Adrenal gland (tissue), 12 donors: ENCODE results near the gene SCAPER. TPM values are rescaled to one million over a fixed set of nuclear protein-coding genes. Genes with fewer than 3 reads are reported as not detected.

Experiments used
- DNase-seq, 7 donors: peaks; one replicate each; pipeline ENCODE4 v3.0.0-alpha.2; 2019 to 2020
- H3K27ac ChIP-seq, 5 donors: fragments of 200-600 bp; sonication (generic) in 4 of 5; 1 replicate in 3 of 5; 2 replicates in 2 of 5; pipeline versions ENCODE4 v1.5.1 to v1.8.0; 2016 to 2020; ENCODE audit warnings: mild to moderate bottlenecking in 1 of 5
- H3K27me3 ChIP-seq: fragments of 200-600 bp; 2 replicates; pipeline ENCODE4 v1.8.0; 2021
- H3K36me3 ChIP-seq, 2 donors: fragments of 200-600 bp; replicated peaks in 1 of 2; 1 replicate in 1 of 2; 2 replicates in 1 of 2; pipeline versions ENCODE4 v1.5.1 to v1.8.0; 2018 to 2022
- H3K4me1 ChIP-seq, 2 donors: fragments of 200-600 bp; replicated peaks in 1 of 2; 1 replicate in 1 of 2; 2 replicates in 1 of 2; pipeline versions ENCODE4 v1.5.1 to v1.8.0; 2018 to 2021
- H3K4me3 ChIP-seq, 4 donors: fragments of 200-600 bp; sonication (generic) in 3 of 4; one replicate each; pipeline ENCODE4 v1.5.1; 2016 to 2018
- H3K9me3 ChIP-seq, 3 donors: fragments of 200-600 bp; sonication (generic) in 1 of 3; replicated peaks in 1 of 3; 1 replicate in 2 of 3; 2 replicates in 1 of 3; pipeline versions ENCODE4 v1.5.1 to v1.8.0; 2016 to 2021
- POLR2A ChIP-seq, 2 donors: fragments of 450-650 bp; IDR thresholded peaks; one replicate each; pipeline ENCODE4 v1.6.1; 2017; ENCODE audit warnings: antibody characterized with exemption in 2 of 2, mild to moderate bottlenecking in 2 of 2, moderate library complexity in 1 of 2
- WGBS, 4 donors: extraction: QIAGEN DNeasy Blood & Tissue Kit in 2 of 4; methylation state at CpG; one replicate each; pipeline versions ENCODE4 v1.1.5 to v1.1.7; 2013 to 2017; 5-methylcytosine and 5-hydroxymethylcytosine counted together
- intact Hi-C, 2 donors: fragments of 100-400 bp; cut with DNase I; formaldehyde crosslinking; loops; one replicate each; pipeline versions ENCODE4 v1.14.1 to v1.15.0; 2022 to 2023
- polyA plus RNA-seq, 3 donors: library from polyadenylated mRNA; stranded (reverse); fragments of 200-250 nt in 2 of 3; fragments of 350-450 nt in 1 of 3; fragmentation: Illumina TruSeq in 1 of 3; extraction: RNeasy Lipid Tissue Mini Kit (QIAGEN cat#74804) in 1 of 3; gene quantifications; one replicate each; pipeline ENCODE4 v1.2.3, GENCODE V29; 2013 to 2014
- total RNA-seq, 9 donors: library from RNA; depleted of rRNA in 4 of 9; stranded (reverse); fragments of >200 nt in 4 of 9; fragments of 120-200 nt in 1 of 9; fragmentation: NEBNext Ultra II Directional in 1 of 9; extraction: Animal tissue kit (Norgen Biotek cat#: 25700) in 1 of 9; gene quantifications; one replicate each; pipeline versions ENCODE4 v1.1.0 to v1.2.4, GENCODE V29; 2013 to 2023
- TF ChIP-seq, protein P1 (sequence below), 6 experiments: fragments of 450-650 bp in 4 of 6; fragments of 200-600 bp in 2 of 6; sonication (generic) in 1 of 6; IDR thresholded peaks; 1 replicate in 5 of 6; 2 replicates in 1 of 6; pipeline versions ENCODE4 v1.5.1 to v1.8.0; 2016 to 2021; ENCODE audit warnings: antibody characterized with exemption in 6 of 6, mild to moderate bottlenecking in 2 of 6, moderate library complexity in 1 of 6
- donor health status: healthy with polysubstance abuse.
- donor health status: Bipolar disorder and iron deficiency.
- donor health status: DM: yes; HTN: yes; CAD: no.
- donor health status: DM: no; HTN: no; CAD: no.
- donor health status: DM: no; HTN: no; CAD: no.
- donor health status: DM: yes; HTN: yes; CAD: no.

Gene SCAPER
- total and polyA plus RNA-seq, 12 donors, result 3.9 to 95.3 (median 24.1) TPM

DNA sequence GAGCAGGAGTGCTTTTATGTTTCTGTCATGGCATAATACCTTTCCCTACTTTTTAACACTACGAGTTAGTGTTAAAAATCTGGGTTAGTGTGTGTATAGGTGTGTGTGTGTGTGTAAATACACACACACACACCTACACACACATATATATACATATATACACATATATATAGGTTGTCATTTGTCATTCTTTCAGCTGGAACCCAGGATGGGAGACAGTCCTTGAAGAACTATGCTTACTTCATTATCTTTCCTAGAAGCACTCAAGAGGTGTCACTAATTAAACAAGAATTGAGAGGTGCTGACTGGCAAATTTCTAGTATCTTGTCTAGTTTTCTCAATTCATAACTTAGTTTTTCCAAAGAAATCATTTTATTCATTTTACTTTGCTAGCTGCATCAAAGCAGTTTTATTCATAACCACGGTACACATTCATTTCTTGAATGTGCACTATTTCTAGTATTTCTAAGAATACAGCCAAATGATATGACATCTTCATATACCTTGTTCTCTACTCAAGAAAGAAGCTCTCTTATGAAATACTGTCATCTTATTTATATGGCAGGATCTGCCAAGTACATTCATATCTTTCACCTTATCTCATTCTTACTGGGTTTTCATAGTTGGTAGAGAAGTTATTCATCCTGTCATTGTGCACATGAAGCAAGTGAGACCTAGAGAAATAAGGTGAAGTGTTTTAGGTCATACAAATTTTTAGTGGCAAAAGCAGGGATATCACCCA is 522.0 kb downstream of the SCAPER start:
- intact Hi-C loops, result no loop called here
- Histone ChIP-seq H3K27ac (no peak overlapping the region), H3K4me1 (no peaks in the 10 kb centered on the region), H3K27me3 (no peaks in the 10 kb centered on the region), H3K4me3 (no peak overlapping the region), H3K36me3 (no peaks in the 10 kb centered on the region), H3K9me3 (no peaks in the 10 kb centered on the region)
- TF ChIP-seq, protein P1, sequence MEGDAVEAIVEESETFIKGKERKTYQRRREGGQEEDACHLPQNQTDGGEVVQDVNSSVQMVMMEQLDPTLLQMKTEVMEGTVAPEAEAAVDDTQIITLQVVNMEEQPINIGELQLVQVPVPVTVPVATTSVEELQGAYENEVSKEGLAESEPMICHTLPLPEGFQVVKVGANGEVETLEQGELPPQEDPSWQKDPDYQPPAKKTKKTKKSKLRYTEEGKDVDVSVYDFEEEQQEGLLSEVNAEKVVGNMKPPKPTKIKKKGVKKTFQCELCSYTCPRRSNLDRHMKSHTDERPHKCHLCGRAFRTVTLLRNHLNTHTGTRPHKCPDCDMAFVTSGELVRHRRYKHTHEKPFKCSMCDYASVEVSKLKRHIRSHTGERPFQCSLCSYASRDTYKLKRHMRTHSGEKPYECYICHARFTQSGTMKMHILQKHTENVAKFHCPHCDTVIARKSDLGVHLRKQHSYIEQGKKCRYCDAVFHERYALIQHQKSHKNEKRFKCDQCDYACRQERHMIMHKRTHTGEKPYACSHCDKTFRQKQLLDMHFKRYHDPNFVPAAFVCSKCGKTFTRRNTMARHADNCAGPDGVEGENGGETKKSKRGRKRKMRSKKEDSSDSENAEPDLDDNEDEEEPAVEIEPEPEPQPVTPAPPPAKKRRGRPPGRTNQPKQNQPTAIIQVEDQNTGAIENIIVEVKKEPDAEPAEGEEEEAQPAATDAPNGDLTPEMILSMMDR (IDR thresholded peaks at IDR 0.05), result no peak
- no peak for TF ChIP-seq POLR2A (IDR thresholded peaks at IDR 0.05)
- no peak for DNase-seq
- WGBS, 4 donors, result 95 to 100% (median 98%) methylated on average over 2 of the region's 2 CpGs

DNA sequence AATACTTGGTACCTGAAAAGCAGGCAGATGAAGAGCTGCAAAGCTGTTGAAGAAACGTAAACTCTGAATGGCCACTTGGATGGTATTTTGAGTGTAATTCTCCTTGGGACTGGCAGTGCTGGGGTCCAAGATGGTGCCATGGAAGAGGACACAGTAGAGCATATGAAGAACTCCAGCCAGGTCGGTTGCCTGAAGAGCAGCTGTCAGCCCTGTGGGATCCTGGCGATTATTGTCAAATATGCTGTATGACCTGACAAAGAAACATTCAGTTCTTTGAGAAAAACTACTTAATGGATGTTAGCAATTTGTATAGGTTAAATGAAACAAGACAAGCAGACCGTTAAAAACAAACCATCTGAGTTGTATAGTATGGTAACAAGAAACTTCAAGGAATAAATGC is 523.8 kb downstream of the SCAPER start:
- 92 to 94% (median 94%) methylated on average over 4 of the region's 4 CpGs for WGBS, 4 donors
- no peaks in the 10 kb centered on the region for H3K27me3 ChIP-seq
- H3K27ac ChIP-seq, result no peak overlapping the region
- H3K9me3 ChIP-seq, result no peaks in the 10 kb centered on the region
- intact Hi-C loops, result no loop called here
- H3K4me1 ChIP-seq, result no peaks in the 10 kb centered on the region
- no peak overlapping the region for H3K4me3 ChIP-seq
- DNase-seq, result no peak
- no peaks in the 10 kb centered on the region for H3K36me3 ChIP-seq
- TF ChIP-seq POLR2A (IDR thresholded peaks at IDR 0.05), result no peak
- TF ChIP-seq, protein P1 (IDR thresholded peaks at IDR 0.05), result no peak

DNA sequence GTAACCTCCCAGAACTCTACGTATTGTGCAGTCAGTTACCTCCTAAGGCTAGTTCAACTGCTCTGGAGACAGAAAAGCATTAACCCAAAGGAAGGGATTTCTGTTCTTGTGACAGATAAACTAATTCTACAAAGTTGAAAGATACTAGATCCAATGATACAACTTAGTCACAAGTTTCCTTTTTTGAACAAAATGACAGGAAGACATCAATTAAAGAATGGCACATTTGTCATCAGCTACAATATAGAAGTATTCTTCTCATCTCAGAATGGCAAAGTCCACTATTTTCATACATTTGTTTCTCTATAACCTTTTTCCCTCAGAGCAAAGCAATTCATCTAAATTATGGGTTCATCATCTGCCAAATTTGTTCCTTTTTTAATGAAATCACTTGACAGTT is 524.9 kb downstream of the SCAPER start:
- Histone ChIP-seq H3K4me1 (no peaks in the 10 kb centered on the region), H3K27me3 (no peaks in the 10 kb centered on the region), H3K27ac (peak overlapping the region in 1 of 5 donors; percentile 3), H3K36me3 (no peaks in the 10 kb centered on the region), H3K9me3 (no peaks in the 10 kb centered on the region), H3K4me3 (no peak overlapping the region)
- DNase-seq, result no peak
- intact Hi-C loops, result no loop called here
- TF ChIP-seq, protein P1 (IDR thresholded peaks at IDR 0.05), result no peak
- TF ChIP-seq POLR2A (IDR thresholded peaks at IDR 0.05), result no peak
- WGBS, 4 donors, result 94 to 97% (median 95%) methylated on average over 1 of the region's 1 CpG

DNA sequence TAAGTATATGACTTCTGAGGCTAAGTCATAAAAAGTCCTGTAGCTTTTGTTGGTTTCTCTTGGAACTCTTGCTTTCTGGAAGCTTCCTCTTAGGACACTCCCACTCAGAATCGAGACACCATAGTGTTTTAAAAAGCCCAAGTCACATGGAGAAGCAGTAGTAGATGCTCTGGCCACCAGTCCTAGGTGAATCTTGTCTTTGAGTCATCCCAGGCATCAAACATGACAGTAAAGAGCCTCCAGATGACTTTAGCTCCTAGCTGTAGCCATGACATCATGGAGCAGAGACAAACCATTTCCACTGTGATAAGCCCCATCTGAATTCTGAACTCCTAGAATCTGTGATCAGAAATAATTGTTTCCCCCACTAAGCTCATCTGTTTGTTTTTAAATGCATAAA is 526.4 kb downstream of the SCAPER start:
- Histone ChIP-seq H3K27me3 (no peaks in the 10 kb centered on the region), H3K4me1 (no peaks in the 10 kb centered on the region), H3K4me3 (no peak overlapping the region), H3K9me3 (no peaks in the 10 kb centered on the region), H3K27ac (no peak overlapping the region), H3K36me3 (no peaks in the 10 kb centered on the region)
- TF ChIP-seq POLR2A (IDR thresholded peaks at IDR 0.05), result no peak
- TF ChIP-seq, protein P1 (IDR thresholded peaks at IDR 0.05), result no peak
- intact Hi-C loops, result no loop called here
- WGBS, 4 donors, result 92 to 100% (median 97%) methylated on average over 1 of the region's 1 CpG
- DNase-seq, result no peak
